Sigmoid colon (tissue), 7 donors: ENCODE results near the gene PLCB1. TPM values are rescaled to one million over a fixed set of nuclear protein-coding genes. Genes with fewer than 3 reads are reported as not detected.

Source experiments
- DNase-seq: peaks from one replicate; pipeline ENCODE4 v3.0.0-alpha.2; 2019
- H3K27ac ChIP-seq, 4 donors: fragments of 200-600 bp; sonication (generic); one replicate each; pipeline ENCODE4 v1.5.1; 2016 to 2019; ENCODE audit warnings: mild to moderate bottlenecking in 1 of 4
- H3K27me3 ChIP-seq, 3 donors: fragments of 200-600 bp; sonication (generic); one replicate each; pipeline ENCODE4 v1.5.1; 2019; ENCODE audit warnings: mild to moderate bottlenecking in 1 of 3
- H3K36me3 ChIP-seq, 4 donors: fragments of 200-600 bp; sonication (generic); one replicate each; pipeline ENCODE4 v1.5.1; 2016 to 2019
- H3K4me1 ChIP-seq, 4 donors: fragments of 200-600 bp; sonication (generic); one replicate each; pipeline ENCODE4 v1.5.1; 2017 to 2019
- H3K4me3 ChIP-seq, 4 donors: fragments of 200-600 bp; sonication (generic); one replicate each; pipeline ENCODE4 v1.5.1; 2017 to 2019; ENCODE audit warnings: mild to moderate bottlenecking in 2 of 4, moderate library complexity in 1 of 4
- H3K9me3 ChIP-seq, 4 donors: fragments of 200-600 bp in 3 of 4; sonication (generic) in 3 of 4; one replicate each; pipeline versions ENCODE4 v1.5.1 to v1.6.1; 2013 to 2019
- EP300 ChIP-seq, 4 donors: sonication (generic); formaldehyde crosslinking; IDR thresholded peaks; one replicate each; pipeline ENCODE4 v1.6.1; 2017; ENCODE audit warnings: antibody characterized with exemption in 4 of 4
- POLR2A ChIP-seq, 2 donors: fragments of 450-650 bp; IDR thresholded peaks; one replicate each; pipeline ENCODE4 v1.6.1; 2016; ENCODE audit warnings: antibody characterized with exemption in 2 of 2, mild to moderate bottlenecking in 2 of 2, moderate library complexity in 2 of 2
- POLR2AphosphoS5 ChIP-seq, 4 donors: sonication (generic); formaldehyde crosslinking; IDR thresholded peaks; one replicate each; pipeline ENCODE4 v1.6.1; 2017; ENCODE audit warnings: antibody characterized with exemption in 4 of 4
- WGBS, 2 donors: extraction: QIAGEN DNeasy Blood & Tissue Kit; methylation state at CpG; one replicate each; pipeline ENCODE4 v1.1.7; 2013; 5-methylcytosine and 5-hydroxymethylcytosine counted together
- intact Hi-C: fragments of 100-400 bp; cut with DNase I; formaldehyde crosslinking; loops from one replicate; pipeline ENCODE4 v1.15.1; 2023
- polyA plus RNA-seq, 3 donors: library from polyadenylated mRNA; stranded (reverse); fragments of 200-250 nt; gene quantifications; one replicate each; pipeline ENCODE4 v1.2.3, GENCODE V29; 2013
- total RNA-seq, 4 donors: library from RNA; depleted of rRNA; stranded (reverse); fragments of >200 nt; gene quantifications; one replicate each; pipeline ENCODE4 v1.1.0, GENCODE V29; 2016
- TF ChIP-seq, protein P1 (sequence below), 4 experiments: fragments of 450-650 bp in 3 of 4; fragments of 200-600 bp in 1 of 4; IDR thresholded peaks; one replicate each; pipeline ENCODE4 v1.5.1; 2016 to 2019; ENCODE audit warnings: antibody characterized with exemption in 4 of 4, mild to moderate bottlenecking in 3 of 4, moderate library complexity in 2 of 4
- donor health status: healthy with polysubstance abuse.
- donor health status: Bipolar disorder and iron deficiency.
- donor health status: healthy.

PLCB1 gene
- total and polyA plus RNA-seq, 7 donors = 0.92 to 117 (median 86.7) TPM

DNA sequence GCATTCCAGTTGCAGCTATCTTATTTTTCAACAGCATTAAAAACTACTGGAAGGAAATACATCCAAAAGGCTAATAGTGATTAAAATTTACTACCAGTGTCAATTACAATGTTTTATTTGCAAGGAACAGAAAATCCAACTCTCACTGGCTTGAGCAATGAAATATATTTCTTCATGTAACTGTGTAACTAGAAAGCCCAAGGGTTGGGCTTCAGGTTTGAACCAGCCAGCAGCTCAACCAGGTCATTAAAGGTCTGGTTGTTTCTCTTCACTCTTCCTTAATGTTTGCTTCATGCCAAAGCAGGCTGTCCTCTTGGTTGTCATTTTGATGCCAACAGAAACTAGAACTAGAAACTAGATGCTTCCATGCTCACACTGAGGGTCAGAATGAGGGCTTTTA, 437.7 kb downstream of the PLCB1 start:
- Histone ChIP-seq H3K9me3 (no peaks in the 10 kb centered on the region), H3K27me3 (no peaks in the 10 kb centered on the region), H3K4me3 (no peak overlapping the region), H3K27ac (no peak overlapping the region), H3K4me1 (peaks cover 0 to 3% (median 0%) of the 10 kb centered on the region in 4 donors), H3K36me3 (no peaks in the 10 kb centered on the region)
- no peak for DNase-seq
- intact Hi-C loops = no loop called here
- TF ChIP-seq EP300 (IDR thresholded peaks at IDR 0.05) = no peak
- TF ChIP-seq, protein P1, sequence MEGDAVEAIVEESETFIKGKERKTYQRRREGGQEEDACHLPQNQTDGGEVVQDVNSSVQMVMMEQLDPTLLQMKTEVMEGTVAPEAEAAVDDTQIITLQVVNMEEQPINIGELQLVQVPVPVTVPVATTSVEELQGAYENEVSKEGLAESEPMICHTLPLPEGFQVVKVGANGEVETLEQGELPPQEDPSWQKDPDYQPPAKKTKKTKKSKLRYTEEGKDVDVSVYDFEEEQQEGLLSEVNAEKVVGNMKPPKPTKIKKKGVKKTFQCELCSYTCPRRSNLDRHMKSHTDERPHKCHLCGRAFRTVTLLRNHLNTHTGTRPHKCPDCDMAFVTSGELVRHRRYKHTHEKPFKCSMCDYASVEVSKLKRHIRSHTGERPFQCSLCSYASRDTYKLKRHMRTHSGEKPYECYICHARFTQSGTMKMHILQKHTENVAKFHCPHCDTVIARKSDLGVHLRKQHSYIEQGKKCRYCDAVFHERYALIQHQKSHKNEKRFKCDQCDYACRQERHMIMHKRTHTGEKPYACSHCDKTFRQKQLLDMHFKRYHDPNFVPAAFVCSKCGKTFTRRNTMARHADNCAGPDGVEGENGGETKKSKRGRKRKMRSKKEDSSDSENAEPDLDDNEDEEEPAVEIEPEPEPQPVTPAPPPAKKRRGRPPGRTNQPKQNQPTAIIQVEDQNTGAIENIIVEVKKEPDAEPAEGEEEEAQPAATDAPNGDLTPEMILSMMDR (IDR thresholded peaks at IDR 0.05) = no peak
- TF ChIP-seq POLR2AphosphoS5 (IDR thresholded peaks at IDR 0.05) = no peak
- no peak for TF ChIP-seq POLR2A (IDR thresholded peaks at IDR 0.05)

DNA sequence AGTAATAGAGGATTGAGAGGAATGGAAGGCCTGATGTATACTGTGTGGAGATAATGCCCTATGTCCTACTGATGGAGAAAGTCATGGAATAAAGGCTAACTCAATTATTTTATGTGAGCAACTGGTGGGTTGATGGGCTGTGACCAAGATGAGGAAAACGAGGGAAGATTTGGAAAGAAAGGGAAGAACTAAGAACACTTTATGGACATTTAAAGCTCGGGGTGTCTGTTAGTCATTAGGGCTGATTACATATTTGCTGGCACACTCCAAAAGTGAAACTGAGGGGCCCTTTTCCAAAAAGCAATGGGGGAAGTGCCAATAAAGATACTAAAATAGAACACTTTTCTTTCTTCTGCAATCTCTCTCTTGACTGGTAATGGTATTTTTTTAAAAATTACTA, 439.5 kb downstream of the PLCB1 start:
- Histone ChIP-seq H3K4me1 (peaks cover 0 to 3% (median 0%) of the 10 kb centered on the region in 4 donors), H3K27ac (no peak overlapping the region), H3K9me3 (no peaks in the 10 kb centered on the region), H3K4me3 (no peak overlapping the region), H3K36me3 (no peaks in the 10 kb centered on the region), H3K27me3 (no peaks in the 10 kb centered on the region)
- WGBS, 2 donors = 68% methylated on average over 2 of the region's 2 CpGs
- DNase-seq = no peak
- TF ChIP-seq POLR2A (IDR thresholded peaks at IDR 0.05) = no peak
- TF ChIP-seq POLR2AphosphoS5 (IDR thresholded peaks at IDR 0.05) = no peak
- no peak for TF ChIP-seq EP300 (IDR thresholded peaks at IDR 0.05)
- TF ChIP-seq, protein P1 (IDR thresholded peaks at IDR 0.05) = no peak
- intact Hi-C loops = no loop called here

DNA sequence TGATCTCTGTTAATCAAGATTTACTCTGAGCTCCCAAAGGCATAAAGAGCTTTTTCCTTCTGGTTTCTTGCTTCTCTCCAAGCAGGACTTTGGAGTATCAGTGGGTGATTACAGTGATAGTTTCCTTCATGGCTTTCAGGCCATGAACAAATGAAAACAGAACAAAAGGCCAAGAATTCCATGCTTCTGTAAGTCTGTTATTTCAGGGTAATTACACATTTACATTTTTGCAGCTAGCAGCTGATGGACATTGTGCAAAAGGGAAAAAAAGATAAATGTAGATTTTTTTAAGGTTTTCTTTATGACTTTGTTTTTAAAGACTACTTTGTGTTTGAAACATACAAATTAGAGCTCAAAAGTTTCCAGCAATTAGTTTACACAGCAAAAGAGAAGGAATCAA, 441.6 kb downstream of the PLCB1 start:
- Histone ChIP-seq H3K4me1 (peaks cover 0 to 15% (median 9%) of the 10 kb centered on the region in 4 donors), H3K27ac (no peak overlapping the region), H3K4me3 (no peak overlapping the region), H3K27me3 (no peaks in the 10 kb centered on the region), H3K36me3 (no peaks in the 10 kb centered on the region), H3K9me3 (no peaks in the 10 kb centered on the region)
- DNase-seq = no peak
- TF ChIP-seq, protein P1 (IDR thresholded peaks at IDR 0.05) = no peak
- TF ChIP-seq POLR2A (IDR thresholded peaks at IDR 0.05) = no peak
- no peak for TF ChIP-seq POLR2AphosphoS5 (IDR thresholded peaks at IDR 0.05)
- TF ChIP-seq EP300 (IDR thresholded peaks at IDR 0.05) = no peak
- intact Hi-C loops = no loop called here

DNA sequence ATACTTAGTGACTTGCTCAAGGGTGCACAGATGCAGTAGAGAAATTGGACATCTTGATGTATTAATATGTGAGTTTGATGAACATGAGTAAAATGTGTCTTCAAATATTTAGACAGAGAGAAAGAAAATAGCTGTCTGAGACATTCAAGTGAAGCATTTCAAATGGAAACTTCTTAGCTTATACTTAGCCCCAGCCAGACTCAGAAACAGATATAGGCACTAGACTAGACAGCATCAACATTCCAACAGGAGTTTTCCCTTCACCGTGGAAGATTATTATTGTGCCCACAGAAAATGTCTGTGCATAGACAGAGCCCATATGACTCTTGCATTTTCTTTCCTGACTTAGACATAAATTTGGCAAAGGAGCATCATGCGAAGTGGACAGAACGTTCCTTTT, 443.0 kb downstream of the PLCB1 start:
- WGBS, 2 donors = 90 to 91% methylated on average over 3 of the region's 3 CpGs
- DNase-seq = no peak
- H3K9me3 ChIP-seq = no peaks in the 10 kb centered on the region
- intact Hi-C loops = no loop called here
- peaks cover 0 to 15% (median 10%) of the 10 kb centered on the region in 4 donors for H3K4me1 ChIP-seq
- H3K4me3 ChIP-seq = no peak overlapping the region
- H3K27ac ChIP-seq = no peak overlapping the region
- no peaks in the 10 kb centered on the region for H3K36me3 ChIP-seq
- TF ChIP-seq EP300 (IDR thresholded peaks at IDR 0.05) (no peak), POLR2AphosphoS5 (IDR thresholded peaks at IDR 0.05) (no peak), POLR2A (IDR thresholded peaks at IDR 0.05) (no peak)
- TF ChIP-seq, protein P1 (IDR thresholded peaks at IDR 0.05) = no peak
- no peaks in the 10 kb centered on the region for H3K27me3 ChIP-seq

DNA sequence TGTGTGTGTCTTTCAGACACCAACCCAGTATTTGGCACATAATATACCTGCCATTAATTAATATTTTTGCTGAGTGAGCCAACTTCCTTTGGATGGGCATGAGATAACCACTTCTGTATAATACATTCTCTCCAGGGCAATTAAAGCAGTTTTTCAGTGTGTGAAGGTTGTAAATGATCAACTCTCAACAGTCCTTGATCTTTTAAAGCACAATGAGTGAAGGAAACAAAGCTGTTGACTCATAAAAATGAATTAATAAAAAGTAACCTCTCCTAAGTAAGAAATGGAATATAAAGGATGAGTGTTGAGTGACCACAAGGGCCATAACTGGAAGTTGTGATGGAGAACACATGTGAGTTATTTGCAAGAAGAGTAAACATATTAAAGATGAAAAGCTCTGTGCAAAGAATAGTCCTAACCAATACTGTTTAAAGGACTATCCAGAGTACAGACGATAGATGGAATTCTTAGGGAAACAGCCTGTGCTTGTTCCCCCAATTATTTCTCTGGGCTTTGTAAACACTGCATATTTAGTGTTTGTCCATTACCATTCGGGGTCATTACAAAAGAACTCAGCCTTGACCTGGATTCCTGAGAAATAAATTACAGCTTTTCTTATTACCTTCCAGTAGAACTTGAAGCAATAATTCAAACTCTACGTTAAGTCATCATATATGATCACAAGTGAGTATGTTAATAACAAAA, 446.2 kb downstream of the PLCB1 start:
- intact Hi-C loops = no loop called here
- H3K9me3 ChIP-seq = no peaks in the 10 kb centered on the region
- TF ChIP-seq, protein P1 (IDR thresholded peaks at IDR 0.05) = no peak
- no peak for TF ChIP-seq POLR2A (IDR thresholded peaks at IDR 0.05)
- TF ChIP-seq POLR2AphosphoS5 (IDR thresholded peaks at IDR 0.05) = no peak
- no peak for TF ChIP-seq EP300 (IDR thresholded peaks at IDR 0.05)
- no peaks in the 10 kb centered on the region for H3K27me3 ChIP-seq
- WGBS, 2 donors = 73 to 78% methylated on average over 3 of the region's 3 CpGs
- DNase-seq = no peak
- peaks cover 0 to 15% (median 10%) of the 10 kb centered on the region in 4 donors for H3K4me1 ChIP-seq
- H3K36me3 ChIP-seq = no peaks in the 10 kb centered on the region
- no peak overlapping the region for H3K4me3 ChIP-seq
- H3K27ac ChIP-seq = no peak overlapping the region
